ENCODE results near the gene JAM3. TPM values are rescaled to one million over a fixed set of nuclear protein-coding genes. Genes with fewer than 3 reads are reported as not detected.

The JAM3 gene
- total RNA-seq, 1 donor, result 57.5 TPM

GRCh38 chr11:134062265-134063123 lies 6.4 kb upstream of the JAM3 start:
- Histone ChIP-seq H3K36me3 (ENCODE audit: insufficient read depth, low read length) (no peaks in the 10 kb centered on the region), H3K79me2 (ENCODE audit: insufficient read depth, low read length) (no peaks in the 10 kb centered on the region), H3K9me3 (ENCODE audit: low read depth, low read length) (no peaks in the 10 kb centered on the region), H3K4me3 (ENCODE audit: insufficient read depth, low read length) (no peak overlapping the region), H4K20me1 (ENCODE audit: insufficient read depth, low read length) (no peaks in the 10 kb centered on the region), H3K27ac (ENCODE audit: low read depth, low read length) (no peak overlapping the region), H3K27me3 (ENCODE audit: insufficient read depth, low read length) (peaks cover 7% of the 10 kb centered on the region), H2AFZ (ENCODE audit: low read length) (no peak overlapping the region), H3K4me2 (ENCODE audit: insufficient read depth, low read length) (no peak overlapping the region), H3K4me1 (ENCODE audit: insufficient read depth, low read length) (no peaks in the 10 kb centered on the region)
- DNase-seq (ENCODE audit: insufficient read length, low spot score, missing footprints), result no peak
- TF ChIP-seq CTCF (IDR thresholded peaks at IDR 0.05; ENCODE audit: extremely low read depth, low read depth, low read length), result no peak

GRCh38 chr11:134063124-134063495 lies 5.8 kb upstream of the JAM3 start:
- no peak for DNase-seq (ENCODE audit: insufficient read length, low spot score, missing footprints)
- H3K9me3 ChIP-seq (ENCODE audit: low read depth, low read length), result no peaks in the 10 kb centered on the region
- no peaks in the 10 kb centered on the region for H3K36me3 ChIP-seq (ENCODE audit: insufficient read depth, low read length)
- TF ChIP-seq CTCF (IDR thresholded peaks at IDR 0.05; ENCODE audit: extremely low read depth, low read depth, low read length), result no peak
- H3K27me3 ChIP-seq (ENCODE audit: insufficient read depth, low read length), result peaks cover 7% of the 10 kb centered on the region
- no peaks in the 10 kb centered on the region for H4K20me1 ChIP-seq (ENCODE audit: insufficient read depth, low read length)
- H2AFZ ChIP-seq (ENCODE audit: low read length), result no peak overlapping the region
- H3K4me3 ChIP-seq (ENCODE audit: insufficient read depth, low read length), result no peak overlapping the region
- H3K4me2 ChIP-seq (ENCODE audit: insufficient read depth, low read length), result no peak overlapping the region
- H3K4me1 ChIP-seq (ENCODE audit: insufficient read depth, low read length), result no peaks in the 10 kb centered on the region
- no peak overlapping the region for H3K27ac ChIP-seq (ENCODE audit: low read depth, low read length)
- no peaks in the 10 kb centered on the region for H3K79me2 ChIP-seq (ENCODE audit: insufficient read depth, low read length)

- Histone ChIP-seq H3K27me3 (ENCODE audit: insufficient read depth, low read length) (peaks cover 7% of the 10 kb centered on the region), H3K79me2 (ENCODE audit: insufficient read depth, low read length) (no peaks in the 10 kb centered on the region), H3K4me3 (ENCODE audit: insufficient read depth, low read length) (no peak overlapping the region)
Measured at GRCh38 chr11:134063991-134064747, 4.7 kb upstream of the JAM3 start.

More at GRCh38 chr11:134063991-134064747, 4.7 kb upstream of the JAM3 start:
- H3K27ac ChIP-seq (ENCODE audit: low read depth, low read length), result no peak overlapping the region
- no peaks in the 10 kb centered on the region for H3K4me1 ChIP-seq (ENCODE audit: insufficient read depth, low read length)
- DNase-seq (ENCODE audit: insufficient read length, low spot score, missing footprints), result no peak
- H2AFZ ChIP-seq (ENCODE audit: low read length), result no peak overlapping the region
- H3K36me3 ChIP-seq (ENCODE audit: insufficient read depth, low read length), result no peaks in the 10 kb centered on the region
- no peak for TF ChIP-seq CTCF (IDR thresholded peaks at IDR 0.05; ENCODE audit: extremely low read depth, low read depth, low read length)
- no peaks in the 10 kb centered on the region for H4K20me1 ChIP-seq (ENCODE audit: insufficient read depth, low read length)
- no peak overlapping the region for H3K4me2 ChIP-seq (ENCODE audit: insufficient read depth, low read length)
- H3K9me3 ChIP-seq (ENCODE audit: low read depth, low read length), result no peaks in the 10 kb centered on the region

Measured in osteoblast (primary cell).